Left forelimb (tissue), 1 donor: Measurements from ENCODE around the gene PPFIBP2.
A peak's percentile ranks its signal among the peaks of the same experiment; 100 is the strongest.

Experiments used
- DNase-seq: peaks from one replicate; pipeline ENCODE4 v3.0.0-alpha.2; 2018; ENCODE audit warnings: low spot score

Gene PPFIBP2

GRCh38 chr11:7551571-7551970 lies 37.8 kb downstream of the PPFIBP2 start:
- DNase-seq: no peak

DNA sequence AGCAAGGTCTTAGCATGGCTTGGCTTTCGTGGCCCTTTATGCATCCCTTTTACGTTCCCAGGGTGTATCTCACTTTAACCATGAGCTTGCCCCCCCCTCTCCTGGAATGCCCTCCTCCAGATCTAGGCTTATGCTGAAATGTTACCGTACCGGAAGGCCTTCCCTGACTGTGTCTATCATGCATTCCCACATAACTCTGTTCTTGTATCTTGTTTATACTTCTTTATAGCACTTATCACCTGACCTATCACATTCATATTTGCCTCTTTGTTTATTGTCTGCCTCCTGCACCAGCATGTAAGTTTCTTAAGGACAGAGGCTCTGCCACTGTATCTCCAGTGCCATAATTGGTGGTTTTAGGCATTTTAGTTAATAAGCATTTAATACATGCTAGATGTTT lies 38.9 kb downstream of the PPFIBP2 start:
- DNase-seq: no peak

GRCh38 chr11:7555052-7555699 lies 41.4 kb downstream of the PPFIBP2 start:
- DNase-seq: no peak

DNA sequence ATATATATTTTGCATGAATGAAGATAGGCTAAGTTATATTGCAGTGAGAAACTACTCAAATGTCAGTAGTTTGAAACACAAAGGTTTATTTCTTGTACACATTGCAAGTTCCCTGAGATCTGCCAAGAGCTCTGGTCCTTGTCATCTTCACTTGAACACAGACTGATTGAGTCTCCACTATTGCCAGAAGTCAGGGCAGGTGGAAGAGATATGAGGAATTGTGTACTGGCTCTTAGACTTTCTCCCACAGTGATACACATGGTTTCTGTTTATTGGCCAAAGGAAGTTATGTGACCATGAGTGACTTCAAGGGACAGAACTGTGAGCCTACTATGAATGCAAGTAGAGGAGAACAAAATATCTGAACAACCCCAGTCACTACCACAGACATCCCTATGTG lies 44.2 kb downstream of the PPFIBP2 start:
- no peak for DNase-seq

DNA sequence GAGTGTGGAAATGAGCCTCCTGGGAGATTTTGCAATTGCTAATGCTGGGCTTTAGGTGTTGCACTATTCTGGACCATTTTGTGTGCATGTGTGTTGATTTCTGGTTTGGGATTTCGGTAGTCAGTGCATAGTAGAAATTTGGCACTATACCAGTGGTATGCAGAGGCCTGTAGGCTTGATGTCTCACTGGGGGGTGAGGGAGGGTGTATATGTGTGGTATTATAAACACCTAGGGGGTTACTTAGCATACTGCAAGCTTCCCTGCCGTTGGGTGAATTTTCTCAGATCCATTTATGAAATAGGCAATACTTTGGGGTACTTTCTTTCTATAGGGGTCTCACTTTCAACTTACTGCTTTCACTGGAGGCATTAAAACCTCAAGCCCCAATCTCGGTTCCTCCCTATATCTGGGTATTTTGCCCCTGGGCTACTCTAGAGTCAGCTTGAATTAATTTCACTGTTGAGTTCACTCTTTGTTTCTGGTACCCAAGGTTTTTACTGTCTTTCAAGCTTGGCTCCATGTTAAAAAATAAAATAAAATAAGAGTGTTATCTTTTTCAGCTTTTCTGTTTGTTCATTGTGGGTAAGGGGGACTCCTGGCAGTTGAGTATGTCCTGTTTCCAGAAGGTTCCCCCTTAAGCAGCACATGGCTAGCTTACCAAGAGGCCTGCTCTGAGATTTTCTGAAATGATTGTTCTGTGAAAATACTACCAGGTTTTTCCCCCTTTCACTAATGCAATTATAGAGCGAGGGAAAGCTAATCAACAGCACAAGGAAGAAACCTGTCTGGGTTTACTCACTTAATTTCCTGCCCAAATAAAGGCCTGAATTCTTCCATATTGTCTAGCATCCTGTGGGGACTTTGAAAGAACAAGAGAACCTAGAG lies 45.8 kb downstream of the PPFIBP2 start:
- no peak for DNase-seq

DNA sequence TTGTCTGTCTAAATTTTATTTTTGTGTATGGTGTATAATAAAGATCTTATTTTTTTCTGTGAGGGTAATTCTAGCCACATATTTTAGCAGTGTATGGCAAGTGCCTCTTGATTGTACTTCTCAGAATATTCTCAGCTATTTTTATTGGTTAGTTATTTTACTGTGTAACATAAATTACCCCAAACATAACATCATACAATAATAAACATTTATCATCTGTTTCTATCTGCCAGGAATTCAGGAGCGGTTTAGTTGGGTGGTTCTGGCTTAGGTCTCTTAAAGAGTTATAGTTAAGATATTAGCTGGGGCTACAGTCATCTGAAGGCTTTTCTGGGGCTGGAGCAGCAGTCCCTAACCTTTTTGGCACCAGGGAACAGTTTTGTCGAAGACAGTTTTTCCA lies 47.8 kb downstream of the PPFIBP2 start:
- no peak for DNase-seq

- no peak for DNase-seq
Measured at GRCh38 chr11:7563281-7563680, 49.5 kb downstream of the PPFIBP2 start.

GRCh38 chr11:7564803-7565202 lies 51.0 kb downstream of the PPFIBP2 start:
- no peak for DNase-seq

- no peak for DNase-seq
Measured at GRCh38 chr11:7567311-7567710, 53.5 kb downstream of the PPFIBP2 start.

- no peak for DNase-seq
Measured at GRCh38 chr11:7569044-7569443, 55.2 kb downstream of the PPFIBP2 start.

DNA sequence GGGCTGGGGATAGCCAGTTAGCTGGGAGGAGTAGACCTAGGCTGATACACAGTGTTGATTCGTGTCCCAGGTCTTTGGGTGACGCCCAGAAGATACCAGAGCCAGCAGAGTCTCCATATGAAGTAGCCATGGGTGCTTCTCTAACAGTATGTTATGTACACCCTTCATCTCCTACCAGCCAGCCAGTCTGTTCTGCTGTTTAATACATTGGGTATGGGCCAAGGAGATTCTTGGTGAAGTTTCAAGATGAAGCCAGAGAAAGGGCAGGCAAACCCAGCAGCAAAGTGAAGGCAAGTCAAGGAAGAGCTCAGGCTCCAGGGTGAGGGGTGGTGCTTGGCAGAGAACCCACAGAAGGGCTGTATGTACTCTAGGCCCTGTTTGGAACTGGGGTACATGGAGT lies 56.4 kb downstream of the PPFIBP2 start:
- DNase-seq: no peak

- DNase-seq: no peak
Measured at GRCh38 chr11:7570938-7571521, 57.2 kb downstream of the PPFIBP2 start.

GRCh38 chr11:7571640-7572000 lies 57.8 kb downstream of the PPFIBP2 start:
- DNase-seq: no peak

DNA sequence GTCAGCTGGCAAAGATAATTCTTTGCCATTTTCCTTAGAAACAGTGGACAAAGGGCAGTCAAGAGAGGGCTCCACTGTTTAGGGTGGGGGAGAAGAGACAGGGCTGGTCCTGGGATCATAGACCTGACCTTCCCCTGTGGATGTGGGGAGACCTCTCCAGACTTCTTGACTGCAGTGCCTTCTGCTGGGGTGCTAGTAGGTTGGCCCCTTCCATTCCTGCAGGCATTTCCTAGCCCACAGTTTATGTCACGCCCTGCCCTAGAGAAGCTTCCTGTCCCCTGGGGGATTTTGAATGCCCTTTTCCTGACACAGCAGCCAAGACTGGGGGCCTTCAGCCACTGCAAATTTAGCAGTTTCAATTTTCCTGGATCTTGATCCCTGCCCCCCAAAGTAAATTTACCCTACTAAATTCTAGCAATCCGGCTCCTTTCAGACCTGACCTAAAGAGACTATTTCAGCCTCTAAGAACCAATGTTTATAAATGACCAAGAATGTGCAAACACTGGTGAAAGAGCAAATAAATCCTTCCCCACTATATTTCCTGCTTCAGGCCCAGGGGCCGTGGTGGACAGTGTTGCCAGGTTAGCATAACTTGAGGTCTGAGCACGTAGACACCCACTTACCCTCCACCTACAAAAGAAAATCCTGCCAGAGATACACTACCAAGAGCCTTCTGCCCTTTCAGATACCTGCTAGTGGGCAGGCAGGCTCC lies 58.4 kb downstream of the PPFIBP2 start:
- DNase-seq: no peak

GRCh38 chr11:7573193-7573557 lies 59.4 kb downstream of the PPFIBP2 start:
- no peak for DNase-seq

- DNase-seq: no peak
Measured at GRCh38 chr11:7573558-7574296, 59.9 kb downstream of the PPFIBP2 start.

- DNase-seq: no peak
Measured at GRCh38 chr11:7574491-7575130, 60.8 kb downstream of the PPFIBP2 start.

GRCh38 chr11:7575841-7576725 lies 62.3 kb downstream of the PPFIBP2 start:
- DNase-seq: no peak

DNA sequence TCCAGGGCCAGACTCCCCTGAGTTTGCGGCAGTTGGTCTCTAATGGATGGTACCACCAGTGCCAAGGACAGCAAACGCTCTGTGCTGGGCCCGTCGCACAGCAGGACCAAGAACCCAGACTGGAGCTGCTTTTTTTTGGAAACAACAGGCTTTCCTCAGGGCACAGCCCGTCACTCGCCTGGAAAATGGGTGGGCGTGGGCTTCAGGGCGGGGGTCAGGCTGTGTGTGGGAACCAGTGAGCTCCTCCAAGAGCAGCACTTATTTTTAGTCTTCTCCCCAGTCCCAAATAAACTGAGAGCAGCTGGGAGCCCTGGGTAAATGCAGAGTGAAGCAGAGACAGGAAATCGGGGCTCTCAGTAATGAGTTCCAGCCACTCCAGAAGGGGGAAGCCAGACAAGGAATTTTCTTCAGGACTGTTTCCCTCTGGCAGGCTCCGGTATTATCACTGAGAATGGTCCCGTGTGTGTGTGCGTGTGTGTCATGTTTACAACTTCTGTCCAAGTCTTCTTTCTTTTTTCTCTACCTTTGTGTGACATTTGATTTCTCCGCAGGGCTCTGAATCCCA lies 63.0 kb downstream of the PPFIBP2 start:
- DNase-seq: peak; percentile 84
